IPS DF 19.7 (cell line): ENCODE data around the gene PTPN5.

Experiments used
- DNase-seq: peaks from one replicate; pipeline ENCODE4 v3.0.0-alpha.2; 2013; ENCODE audit warnings: low read depth, low spot score

The PTPN5 gene

DNA sequence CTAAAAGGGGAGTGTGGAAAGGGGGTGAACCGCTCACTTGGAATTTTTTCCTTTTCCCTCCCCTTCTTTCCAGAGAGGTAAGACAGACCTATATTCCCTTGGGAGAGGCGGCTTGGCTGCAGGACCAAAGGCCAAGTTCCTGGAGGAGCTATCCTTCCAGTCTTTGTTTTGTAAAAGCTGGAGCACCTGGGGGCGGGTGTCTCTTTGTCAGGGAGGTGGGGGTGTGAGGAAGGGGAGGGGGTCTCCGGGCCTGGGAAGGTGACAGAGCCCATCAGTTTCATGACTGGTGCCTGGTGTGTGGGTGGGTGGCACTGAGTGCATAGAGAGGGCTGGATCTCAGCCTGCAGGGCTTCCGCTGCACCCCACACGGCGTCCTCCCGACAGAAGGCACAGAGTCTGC lies 18.5 kb downstream of the PTPN5 start:
- no peak for DNase-seq

DNA sequence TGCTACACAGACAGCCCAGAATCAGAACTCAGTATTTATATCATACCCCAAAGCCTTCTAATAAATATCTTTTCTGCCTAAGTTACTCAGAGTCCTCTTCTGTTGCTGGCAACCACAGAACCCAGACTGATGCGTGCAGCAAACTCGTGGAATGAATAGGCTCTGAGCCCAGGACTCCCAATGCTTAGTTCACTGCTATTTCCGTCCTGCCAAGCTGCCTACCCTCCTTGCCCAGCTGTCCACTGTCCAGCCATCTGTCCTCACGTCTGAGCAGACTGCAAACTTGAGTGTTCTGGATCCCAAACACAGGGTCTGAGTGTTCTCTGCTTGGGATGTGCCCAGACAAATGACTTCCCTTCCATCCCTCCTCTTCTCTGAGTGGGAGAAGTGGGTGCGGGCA lies 19.4 kb downstream of the PTPN5 start:
- no peak for DNase-seq

DNA sequence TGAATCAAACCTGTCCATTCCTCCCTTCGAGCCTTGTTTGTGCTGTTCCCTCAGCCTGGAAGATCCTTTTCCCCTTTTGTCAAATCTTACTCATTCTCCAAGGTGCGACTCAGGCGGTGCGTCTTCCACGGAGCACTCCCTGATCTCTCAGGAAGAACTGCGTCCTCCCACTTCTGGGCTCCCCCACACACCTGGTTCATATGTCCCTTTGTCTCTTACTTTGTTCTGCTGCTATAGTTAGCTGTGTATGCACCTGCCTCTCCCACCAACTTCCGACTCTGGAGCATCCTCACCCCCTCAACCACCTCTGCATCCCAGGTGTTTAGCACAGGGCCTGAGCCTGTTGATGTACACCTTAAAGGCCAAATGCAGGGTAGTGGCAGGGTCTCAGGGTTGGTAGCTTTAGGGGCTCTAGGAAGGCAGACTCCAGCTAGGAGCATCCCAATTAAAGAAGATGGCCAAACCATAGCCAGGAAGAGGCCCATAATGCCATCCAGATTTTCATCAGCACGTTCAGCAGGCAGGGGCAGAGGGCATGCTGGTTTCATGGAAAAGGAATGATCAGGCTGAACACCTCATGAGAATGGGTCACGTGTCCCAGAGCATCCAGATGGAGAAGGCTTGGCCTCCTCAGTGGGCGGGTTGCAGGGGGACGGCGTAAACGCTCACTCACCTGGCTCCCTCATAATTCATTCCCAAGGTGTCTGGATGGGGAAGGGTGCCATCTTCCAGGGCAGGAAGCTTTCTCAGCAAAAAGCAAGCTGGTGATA lies 20.1 kb downstream of the PTPN5 start:
- no peak for DNase-seq

DNA sequence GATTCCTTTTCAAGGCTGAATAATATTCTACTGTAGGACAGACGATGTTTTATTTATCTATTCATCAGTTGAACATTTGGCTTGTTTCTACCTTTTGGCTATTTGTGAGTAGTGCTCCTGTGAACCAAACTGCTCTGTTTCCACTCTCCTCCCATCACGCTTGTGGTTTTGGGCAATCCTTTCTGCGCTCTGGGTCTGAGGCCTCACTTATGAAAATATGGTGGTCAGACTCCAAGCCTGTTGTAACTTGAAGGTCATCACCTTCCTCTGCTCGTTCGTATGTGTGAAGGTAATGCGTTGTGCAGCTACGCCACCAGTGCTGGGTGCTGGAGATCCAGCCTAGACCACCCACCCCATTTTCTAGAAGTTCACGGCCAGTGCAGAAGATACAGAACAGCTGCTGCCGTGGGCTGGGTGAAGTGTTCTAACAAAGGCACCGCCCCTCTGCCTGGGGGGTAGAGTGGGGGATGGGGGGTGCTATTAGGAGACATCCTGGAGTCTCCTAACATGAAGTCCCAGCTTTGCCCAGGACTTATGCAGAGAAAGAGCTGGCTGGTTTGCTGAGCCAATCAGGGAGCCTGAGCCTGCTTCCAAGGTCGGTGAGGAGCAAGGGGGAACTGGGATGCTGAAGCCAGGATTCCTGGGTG lies 21.0 kb downstream of the PTPN5 start:
- no peak for DNase-seq

DNA sequence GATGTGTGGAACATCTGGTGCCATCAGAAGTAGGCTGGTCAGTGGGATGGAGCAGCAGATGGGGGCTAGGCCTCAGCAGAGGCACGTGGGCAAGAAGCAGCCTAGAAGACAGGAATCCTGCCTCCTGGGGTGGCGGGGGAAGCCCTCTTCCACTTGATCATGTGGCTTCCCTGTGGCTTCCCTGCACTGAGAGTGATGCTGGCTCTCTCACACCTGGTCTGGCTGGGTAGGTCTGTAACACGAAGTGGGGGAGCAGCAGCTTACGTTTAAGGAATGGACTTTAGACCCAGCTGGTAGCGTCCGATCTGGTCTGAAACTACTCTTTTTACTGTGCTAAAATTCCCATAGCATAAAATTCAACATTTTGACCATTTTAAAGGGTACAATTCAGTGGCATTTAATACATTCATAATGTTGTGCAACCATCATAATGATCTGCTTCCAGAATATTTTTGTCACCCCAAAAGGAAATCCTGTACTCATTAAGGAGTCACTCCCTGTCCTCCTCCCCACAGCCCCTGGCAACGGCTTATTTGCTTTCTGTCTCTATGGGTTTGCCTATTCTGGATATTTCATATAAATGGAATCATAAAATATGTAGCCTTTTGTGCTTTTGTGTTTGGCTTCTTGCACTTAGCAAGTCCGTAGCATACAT lies 21.7 kb downstream of the PTPN5 start:
- DNase-seq, result no peak

DNA sequence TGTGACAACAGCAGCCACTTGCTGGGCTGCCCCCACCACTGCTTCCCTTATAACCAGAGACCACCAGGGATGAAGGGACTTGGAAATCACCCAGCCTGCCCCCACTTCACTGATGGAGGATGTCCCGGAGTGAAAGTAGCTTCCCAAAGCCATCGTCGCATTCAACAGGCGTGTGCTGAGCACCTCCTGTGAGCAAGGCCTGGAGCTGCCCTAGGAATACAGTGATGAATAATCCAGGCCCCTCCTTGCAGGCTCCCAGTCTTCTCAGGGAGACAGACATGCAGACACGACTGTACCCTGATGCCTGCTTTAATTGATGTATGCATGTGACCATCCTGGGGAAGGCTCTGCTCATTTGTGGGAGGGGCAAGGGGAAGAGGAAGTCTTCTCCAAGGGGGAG lies 22.6 kb downstream of the PTPN5 start:
- no peak for DNase-seq

DNA sequence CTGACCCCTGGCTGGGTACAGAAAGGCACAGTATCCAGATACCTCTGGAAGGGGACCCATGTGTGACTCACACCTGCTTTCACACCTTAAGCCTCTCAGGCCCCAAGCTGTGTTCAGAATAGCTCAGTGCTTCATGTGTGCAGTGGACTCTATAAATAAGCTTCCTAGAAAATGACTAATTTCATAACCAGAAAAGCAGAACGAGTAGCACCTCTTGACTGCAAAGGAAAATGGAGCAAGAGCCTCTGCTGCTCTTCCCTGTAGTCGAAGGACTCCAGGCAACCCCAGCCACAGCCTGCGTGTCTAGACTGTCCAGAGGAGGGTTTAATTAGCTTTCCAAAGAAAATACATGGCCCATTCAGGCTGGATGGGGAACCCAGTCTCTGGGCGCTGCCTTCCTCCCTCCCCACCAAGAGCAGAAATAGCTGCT lies 23.1 kb downstream of the PTPN5 start:
- no peak for DNase-seq

DNA sequence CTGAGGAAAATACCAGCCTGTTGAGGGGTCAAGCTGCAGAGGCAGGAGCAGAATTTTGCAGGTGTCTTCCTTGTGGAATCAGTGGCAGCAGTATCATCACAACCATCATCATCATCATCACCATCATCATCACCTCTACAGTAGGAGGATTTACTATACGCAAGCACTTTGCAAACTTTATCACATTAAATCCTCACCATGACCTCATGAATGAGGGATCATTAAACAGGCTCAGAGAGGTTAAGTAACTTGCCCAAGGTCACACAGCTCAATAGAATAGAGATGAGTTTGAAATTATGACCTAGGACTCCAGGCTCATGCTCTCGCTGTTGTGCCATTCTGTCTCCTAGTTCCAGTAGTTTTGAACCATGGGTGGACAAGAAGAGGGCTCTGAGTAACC lies 25.6 kb downstream of the PTPN5 start:
- no peak for DNase-seq

DNA sequence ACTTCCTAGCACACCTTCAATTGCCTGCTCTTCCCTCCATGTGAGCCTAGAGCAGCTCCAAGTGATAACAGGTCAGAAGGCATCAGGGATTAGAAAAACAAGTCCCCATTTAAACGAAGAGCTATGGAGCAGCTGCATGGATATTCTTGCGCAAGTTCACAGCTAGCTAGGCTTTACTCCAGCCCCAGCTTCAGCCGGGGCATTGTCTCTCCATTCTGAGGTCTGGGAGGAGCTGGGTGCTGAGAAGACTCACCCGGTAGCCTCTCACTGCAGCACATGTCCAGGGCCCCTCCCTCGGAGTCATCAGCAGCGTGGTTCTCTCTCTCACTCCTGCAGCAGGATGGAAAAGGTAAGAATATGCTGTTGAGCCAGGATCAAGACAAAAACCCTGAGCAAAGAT lies 26.0 kb downstream of the PTPN5 start:
- DNase-seq, result no peak

DNA sequence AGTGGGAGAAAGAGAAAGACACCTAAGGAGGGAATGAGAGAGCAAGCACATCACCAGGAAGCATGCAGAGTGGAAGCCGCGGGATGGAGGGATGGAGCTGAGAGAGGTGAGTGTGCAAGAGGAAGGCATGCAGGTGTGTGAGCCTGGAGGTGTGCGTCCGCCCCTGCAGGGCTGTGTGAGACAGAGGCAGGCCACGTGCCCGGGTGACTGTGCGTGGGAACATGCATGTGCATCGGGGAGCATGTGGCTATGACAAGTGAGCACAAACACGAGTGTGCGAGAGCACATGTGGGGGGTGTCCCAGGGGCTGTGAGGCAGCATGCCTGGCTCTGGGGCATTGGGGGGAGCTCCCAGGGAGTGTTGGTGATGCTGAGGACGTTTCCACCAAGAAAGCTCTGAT lies 29.9 kb downstream of the PTPN5 start:
- DNase-seq, result no peak

DNA sequence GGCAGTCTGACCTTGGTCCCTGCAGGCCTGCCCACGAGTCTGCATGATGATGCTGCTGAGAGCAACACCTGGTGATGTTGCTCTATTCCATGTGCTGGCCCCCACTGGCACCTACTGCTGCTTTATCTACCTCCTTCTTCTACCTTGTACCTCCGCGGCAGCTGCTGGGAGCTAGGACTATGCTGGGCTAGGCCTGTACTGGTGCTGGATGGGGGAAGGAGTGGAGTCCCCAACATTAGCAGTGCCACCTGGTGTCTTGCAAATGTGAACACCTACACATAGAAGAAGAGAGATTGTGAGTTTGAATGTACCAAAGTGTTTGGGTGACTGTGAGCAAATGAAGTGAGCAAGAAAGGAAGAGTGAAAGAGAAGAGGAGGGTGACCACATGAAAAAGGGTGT lies 30.5 kb downstream of the PTPN5 start:
- DNase-seq, result no peak

DNA sequence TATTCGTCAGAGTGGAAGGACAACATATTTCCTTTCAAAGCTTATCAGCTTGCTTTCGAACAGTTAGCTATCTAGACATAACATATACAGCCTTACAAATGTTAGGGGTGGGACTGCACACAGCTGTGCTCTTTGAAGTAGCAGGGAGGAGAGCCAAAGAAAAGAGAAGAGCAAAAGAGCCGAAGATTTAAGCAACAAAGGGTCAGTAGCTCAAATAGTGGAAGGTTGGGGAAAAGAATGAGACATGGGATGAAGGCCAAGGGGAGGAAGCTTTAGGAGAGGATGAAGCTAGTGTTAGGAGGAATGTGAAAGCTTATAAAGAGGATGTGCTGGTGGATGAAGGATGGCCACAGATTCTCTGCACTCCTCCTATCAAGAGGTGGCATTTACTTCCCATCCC lies 33.8 kb downstream of the PTPN5 start:
- DNase-seq, result no peak

DNA sequence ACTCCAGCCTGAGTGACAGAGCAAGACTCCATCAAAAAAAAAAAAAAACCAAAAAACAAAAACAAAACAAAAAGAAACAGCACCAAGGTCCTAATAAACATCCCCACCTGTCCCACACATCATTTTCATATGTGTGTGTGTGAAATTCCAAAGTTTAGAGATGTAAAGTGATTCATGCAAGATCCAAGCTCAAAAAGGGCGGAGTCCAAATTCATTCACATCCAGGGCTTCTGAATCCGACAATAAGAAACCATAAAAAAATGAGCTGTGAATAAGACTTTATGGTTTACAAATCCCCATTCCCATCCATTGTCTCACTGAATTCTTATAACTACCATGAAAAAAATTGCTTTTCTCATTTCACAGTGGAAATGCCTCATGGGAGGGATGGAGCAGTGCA lies 34.7 kb downstream of the PTPN5 start:
- no peak for DNase-seq

DNA sequence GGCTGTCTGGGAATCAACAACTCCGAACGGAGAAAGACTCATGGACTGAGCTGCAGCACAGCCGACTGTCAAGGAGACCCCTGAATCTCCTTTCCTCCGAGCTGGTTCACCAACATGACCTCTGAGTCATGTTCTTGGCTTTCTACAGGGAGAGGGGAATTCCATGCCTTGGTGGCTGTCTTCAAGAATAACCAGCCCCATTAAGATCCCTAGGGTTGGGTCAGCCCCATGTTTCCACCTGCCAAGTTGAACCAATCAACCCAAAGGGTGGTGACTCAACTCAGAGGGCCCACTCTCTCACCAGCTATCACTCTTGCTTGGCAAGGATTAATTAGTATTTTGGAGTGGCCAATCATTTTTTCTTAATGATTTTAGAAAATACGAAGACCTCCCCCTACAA lies 37.3 kb downstream of the PTPN5 start:
- no peak for DNase-seq

DNA sequence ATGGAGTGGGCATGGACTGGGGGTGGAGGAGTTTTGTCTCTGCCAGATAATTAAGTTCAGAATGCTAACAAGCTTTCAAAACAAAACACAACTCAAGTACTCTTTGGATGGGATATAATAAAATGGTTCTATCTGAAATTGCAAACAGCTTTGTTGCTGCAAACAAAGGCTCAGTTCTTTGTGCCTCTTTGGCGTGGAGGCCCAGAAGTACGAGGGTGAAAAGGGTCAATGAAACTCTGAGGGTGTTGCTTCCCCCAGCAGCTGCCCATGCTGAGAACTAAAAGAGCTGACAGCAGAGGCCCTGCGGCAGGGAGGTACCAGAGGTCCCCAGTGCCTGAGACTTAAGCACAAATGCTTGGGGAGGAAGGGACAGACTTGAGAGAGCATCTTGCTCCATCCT lies 39.1 kb downstream of the PTPN5 start:
- no peak for DNase-seq

DNA sequence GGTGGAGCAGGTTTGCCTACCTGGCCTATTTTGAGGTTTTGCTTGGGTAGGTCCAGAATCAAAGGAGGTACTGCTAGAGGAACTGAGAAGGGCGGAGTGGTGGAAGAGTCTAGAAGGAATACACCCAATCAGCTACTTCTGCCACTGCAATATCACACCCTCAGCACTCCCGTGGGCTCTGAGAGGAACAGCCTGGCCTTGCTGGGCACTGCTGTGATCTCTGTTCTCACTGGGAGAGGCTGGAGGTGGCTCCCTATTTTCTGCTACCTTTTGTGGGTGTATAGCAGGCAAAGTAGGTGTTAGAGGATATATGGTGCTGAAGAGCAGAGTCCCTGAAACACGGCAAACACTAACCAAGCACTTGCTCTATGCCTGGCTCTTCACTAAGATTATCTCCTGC lies 40.7 kb downstream of the PTPN5 start:
- no peak for DNase-seq

DNA sequence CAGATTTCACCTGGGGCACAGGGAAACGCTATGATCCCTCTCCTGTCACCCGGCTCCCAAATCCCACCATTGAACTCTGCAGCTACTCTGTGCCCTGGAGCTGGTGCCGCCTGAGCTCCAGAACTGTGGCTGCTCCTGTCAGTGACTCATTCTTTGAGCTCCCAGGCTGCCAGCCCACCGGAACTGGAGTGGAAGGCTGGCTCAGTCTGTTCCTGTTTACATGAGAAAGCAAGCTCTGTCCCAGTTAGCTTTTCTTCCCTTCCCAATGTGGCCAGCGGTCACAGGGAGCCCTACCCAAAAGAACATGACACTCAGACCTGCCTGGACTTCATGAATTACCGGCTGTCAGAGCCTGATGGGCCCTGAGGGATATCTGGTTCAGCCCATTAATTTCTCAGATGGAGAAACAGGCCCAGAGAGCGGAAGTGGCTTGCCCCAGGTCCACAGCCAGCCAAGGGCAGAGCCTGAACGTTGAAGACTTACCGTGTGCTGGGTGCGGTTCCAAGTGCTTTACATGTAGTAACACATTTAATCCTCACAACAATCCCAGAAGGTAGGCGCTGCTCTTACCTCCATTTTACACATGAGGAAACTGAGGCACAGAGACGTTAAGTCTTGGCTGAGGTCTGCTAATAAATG lies 41.8 kb downstream of the PTPN5 start:
- DNase-seq, result no peak

DNA sequence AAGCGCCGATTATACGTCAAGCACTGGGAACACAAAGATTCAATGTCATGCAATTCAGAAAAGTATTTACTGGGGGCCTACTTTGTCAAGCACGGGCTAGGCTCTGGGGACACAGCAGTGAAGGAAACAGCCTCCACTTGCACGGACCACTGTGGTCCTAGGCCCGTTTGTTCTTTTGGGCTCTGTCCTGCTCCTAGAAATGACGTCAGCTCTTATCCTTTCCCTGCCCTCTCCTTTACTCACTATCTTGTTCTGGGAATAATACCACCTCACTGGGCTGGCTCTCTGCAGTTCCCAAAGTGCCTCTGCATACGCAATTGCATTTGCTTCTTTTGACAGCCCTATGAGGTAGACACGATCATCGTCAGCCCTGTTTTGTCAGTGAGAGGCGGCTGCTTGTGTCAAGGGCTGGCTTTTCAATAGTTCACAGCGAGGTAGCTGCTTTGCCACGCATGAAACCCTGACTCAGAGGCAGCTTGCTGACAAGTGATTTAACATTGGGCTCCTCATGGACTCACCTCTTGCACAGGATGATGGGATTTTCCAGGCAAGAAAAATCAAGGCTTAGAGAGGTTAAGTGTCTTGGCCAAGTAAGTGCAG lies 42.7 kb downstream of the PTPN5 start:
- DNase-seq, result no peak

DNA sequence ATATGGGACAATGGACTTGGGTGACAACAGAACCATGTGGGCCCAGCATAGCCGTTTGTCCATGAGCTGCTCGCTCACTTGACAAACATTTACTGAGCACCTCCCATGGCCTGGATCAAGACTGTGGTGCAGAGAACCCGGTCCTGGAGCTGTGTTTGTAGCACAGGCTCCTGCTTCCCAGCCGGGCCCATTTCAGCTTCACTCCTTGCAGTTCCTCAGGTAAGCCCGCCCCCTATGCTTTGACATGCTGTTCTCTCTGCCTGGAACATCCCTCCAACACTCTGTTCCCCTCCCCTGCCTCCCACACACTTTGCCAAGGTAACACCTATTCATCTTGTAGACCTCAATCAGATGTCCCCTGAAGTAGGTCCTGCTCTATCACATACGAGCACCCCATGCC lies 46.3 kb downstream of the PTPN5 start:
- no peak for DNase-seq

DNA sequence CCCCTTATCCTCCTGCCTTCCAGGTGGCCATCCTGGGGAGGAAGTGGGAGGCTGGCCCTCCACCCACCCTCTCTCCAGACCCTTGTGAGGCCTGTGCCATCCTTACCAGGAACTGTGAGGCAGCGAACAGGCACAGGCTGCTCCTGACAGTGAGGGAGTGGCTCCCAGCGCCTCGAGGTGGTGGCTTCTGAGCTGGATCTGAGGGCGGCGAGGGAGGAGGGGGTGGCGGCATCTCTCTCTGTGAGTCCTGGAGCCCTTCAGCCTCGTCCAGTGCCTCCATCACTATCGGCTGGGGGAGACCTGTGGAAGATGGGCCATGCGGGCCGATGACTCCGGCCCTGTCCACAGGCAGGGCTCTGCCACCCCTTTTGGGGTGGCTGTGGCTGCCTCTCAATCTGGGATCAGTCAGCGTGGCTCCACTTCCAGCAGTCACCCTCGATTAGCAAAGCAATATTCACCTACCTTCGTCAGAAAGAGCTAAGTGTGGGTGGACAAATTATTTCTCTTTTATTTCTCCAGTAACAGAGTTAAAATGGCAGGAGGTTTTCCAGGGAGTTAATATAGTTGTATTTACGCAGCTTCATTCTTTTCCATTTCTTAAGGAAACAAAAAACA lies 47.6 kb downstream of the PTPN5 start:
- no peak for DNase-seq

DNA sequence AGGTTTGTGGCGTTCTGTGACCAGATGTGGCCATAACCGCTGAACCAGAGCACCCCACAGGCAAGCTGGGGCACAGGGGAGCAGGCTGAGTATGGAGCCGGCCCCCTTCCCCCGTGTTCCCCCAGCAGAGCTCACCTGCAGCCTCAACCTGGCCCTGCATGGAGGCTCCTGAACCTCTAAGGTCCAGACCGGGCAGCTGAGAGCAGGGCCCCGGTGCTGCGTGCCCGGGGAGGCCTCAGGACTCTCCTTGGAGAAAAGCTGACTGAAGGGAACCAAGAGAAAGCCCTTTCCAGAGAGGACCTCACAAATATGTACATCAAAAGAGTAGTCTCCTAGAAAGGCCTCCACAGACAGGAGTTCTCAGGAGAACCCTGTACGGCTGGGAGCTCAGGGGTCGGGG lies 48.2 kb downstream of the PTPN5 start:
- no peak for DNase-seq

DNA sequence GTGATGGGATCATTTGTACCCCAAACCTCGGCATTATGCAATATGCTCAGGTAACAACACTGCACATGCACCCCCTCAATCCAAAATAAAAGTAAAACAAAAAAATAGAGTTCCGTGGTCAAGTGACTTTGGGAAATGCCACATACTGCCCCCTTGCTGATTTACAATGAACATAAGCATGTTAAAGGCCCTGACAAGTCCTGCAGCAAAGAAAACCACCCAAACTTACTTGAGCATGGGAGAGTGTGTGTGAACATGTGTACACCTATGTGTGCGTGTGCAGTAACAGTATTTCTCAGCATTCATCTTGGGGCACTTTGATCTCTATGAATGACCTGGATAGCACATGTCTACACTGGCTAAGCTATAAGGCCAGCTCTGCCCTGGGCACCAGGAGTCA lies 49.8 kb downstream of the PTPN5 start:
- no peak for DNase-seq
